Astrocyte (in vitro differentiated cells and primary cell): Measurements from ENCODE around the gene MLLT10. TPM values are rescaled to one million over a fixed set of nuclear protein-coding genes. Genes with fewer than 3 reads are reported as not detected.
A peak's percentile ranks its signal among the peaks of the same experiment; 100 is the strongest.
"Not testable (repeated sequence)": the region's sequence is repeated elsewhere in the genome, so short reads cannot be mapped to it uniquely, and the experiment has no call there.

Experiments
- DNase-seq: peaks from one replicate; pipeline ENCODE4 v3.0.0-alpha.2; 2010; ENCODE audit warnings: low read depth
- FAIRE-seq: peaks from 2 replicates; lab custom pipeline; 2011; peaks lifted over from hg19 to GRCh38; lab: Jason Lieb, UNC
- H2AFZ ChIP-seq: 2 replicates; pipeline ENCODE4 v1.6.0; 2012; ENCODE audit warnings: low read depth, low read length, inconsistent platforms
- H3K27ac ChIP-seq: 2 replicates; pipeline ENCODE4 v1.5.1; 2011; ENCODE audit warnings: low read depth, low read length, inconsistent platforms
- H3K27me3 ChIP-seq: 2 replicates; pipeline ENCODE4 v1.6.0; 2011; ENCODE audit warnings: low read length, inconsistent platforms; ENCODE audit not compliant: insufficient read depth
- H3K36me3 ChIP-seq: 2 replicates; pipeline ENCODE4 v1.5.1; 2011; ENCODE audit warnings: low read length, inconsistent platforms; ENCODE audit not compliant: insufficient read depth
- H3K4me1 ChIP-seq: 2 replicates; pipeline ENCODE4 v1.5.1; 2011; ENCODE audit warnings: low read length, inconsistent platforms; ENCODE audit not compliant: insufficient read depth
- H3K4me2 ChIP-seq: 2 replicates; pipeline ENCODE4 v1.6.0; 2012; ENCODE audit warnings: low read length, inconsistent platforms
- H3K4me3 ChIP-seq: 2 replicates; pipeline ENCODE4 v1.5.1; 2011; ENCODE audit warnings: low read depth, mild to moderate bottlenecking, low read length, inconsistent platforms; ENCODE audit not compliant: insufficient read depth
- H3K79me2 ChIP-seq: 2 replicates; pipeline ENCODE4 v1.6.0; 2012; ENCODE audit warnings: mild to moderate bottlenecking, low read length, inconsistent platforms; ENCODE audit not compliant: insufficient read depth
- H3K9ac ChIP-seq: 2 replicates; pipeline ENCODE4 v1.6.0; 2012; ENCODE audit warnings: mild to moderate bottlenecking, low read length, inconsistent platforms
- H3K9me3 ChIP-seq: 2 replicates; pipeline ENCODE4 v1.5.1; 2012; ENCODE audit warnings: low read depth, mild to moderate bottlenecking, low read length, inconsistent platforms; ENCODE audit not compliant: insufficient read depth
- H4K20me1 ChIP-seq: 2 replicates; pipeline ENCODE4 v1.6.0; 2012; ENCODE audit warnings: low read length, inconsistent platforms; ENCODE audit not compliant: insufficient read depth
- H3K27ac Mint-ChIP-seq: one replicate; pipeline ENCODE4 v1.8.0; 2021; ENCODE audit warnings: mild to moderate bottlenecking, mixed read lengths; ENCODE audit not compliant: unreplicated experiment
- H3K27me3 Mint-ChIP-seq: one replicate; pipeline ENCODE4 v1.8.0; 2021; ENCODE audit warnings: low read depth, mixed read lengths; ENCODE audit not compliant: unreplicated experiment
- H3K36me3 Mint-ChIP-seq: one replicate; pipeline ENCODE4 v1.8.0; 2021; ENCODE audit warnings: low read depth, mixed read lengths; ENCODE audit not compliant: unreplicated experiment
- H3K4me1 Mint-ChIP-seq: one replicate; pipeline ENCODE4 v1.8.0; 2021; ENCODE audit warnings: low read depth, mixed read lengths; ENCODE audit not compliant: unreplicated experiment
- H3K4me3 Mint-ChIP-seq: one replicate; pipeline ENCODE4 v1.8.0; 2021; ENCODE audit warnings: mild to moderate bottlenecking, moderate library complexity, mixed read lengths; ENCODE audit not compliant: unreplicated experiment
- H3K9me3 Mint-ChIP-seq: one replicate; pipeline ENCODE4 v1.8.0; 2021; ENCODE audit warnings: mild to moderate bottlenecking, mixed read lengths; ENCODE audit not compliant: unreplicated experiment
- CTCF ChIP-seq: IDR thresholded peaks from 2 replicates; pipeline ENCODE4 v1.5.1; 2011; ENCODE audit warnings: low read depth, mild to moderate bottlenecking, inconsistent platforms, low read length, moderate library complexity; ENCODE audit not compliant: insufficient read depth
- EZH2 ChIP-seq: IDR thresholded peaks from 2 replicates; pipeline ENCODE4 v1.6.1; 2012; ENCODE audit warnings: mild to moderate bottlenecking, low read length, inconsistent platforms; ENCODE audit not compliant: insufficient read depth
- total RNA-seq: library from RNA; stranded (reverse); gene quantifications from 2 replicates; pipeline ENCODE4 v1.2.1, GENCODE V29; 2021

Gene MLLT10
- total RNA-seq, 1 donor from 2014 or later: 46.9 TPM

GRCh38 chr10:21614000-21614399, 80.0 kb downstream of the MLLT10 start:
- Histone ChIP-seq H3K36me3 (peaks cover 15% of the 10 kb centered on the region), H3K4me3 (no peak overlapping the region), H2AFZ (no peak overlapping the region), H3K79me2 (peaks cover 45% of the 10 kb centered on the region), H3K27me3 (no peaks in the 10 kb centered on the region), H3K9me3 (no peaks in the 10 kb centered on the region), H4K20me1 (peaks cover 14% of the 10 kb centered on the region), H3K9ac (no peak overlapping the region), H3K4me2 (no peak overlapping the region), H3K27ac (no peak overlapping the region), H3K4me1 (no peaks in the 10 kb centered on the region)
- no peak for TF ChIP-seq EZH2
- no peak for TF ChIP-seq CTCF
- DNase-seq (no peak), FAIRE-seq (no peak)
- no peaks in the 10 kb centered on the region for H3K9me3 Mint-ChIP-seq
- no peaks in the 10 kb centered on the region for H3K4me1 Mint-ChIP-seq
- H3K36me3 Mint-ChIP-seq: peaks cover 2% of the 10 kb centered on the region
- H3K4me3 Mint-ChIP-seq: no peak overlapping the region
- no peaks in the 10 kb centered on the region for H3K27me3 Mint-ChIP-seq
- H3K27ac Mint-ChIP-seq: no peak overlapping the region

GRCh38 chr10:21617267-21617666, 83.2 kb downstream of the MLLT10 start:
- no peak overlapping the region for H3K9ac ChIP-seq
- H3K79me2 ChIP-seq: peaks cover 20% of the 10 kb centered on the region
- H3K27ac Mint-ChIP-seq: no peak overlapping the region
- no peak overlapping the region for H3K4me2 ChIP-seq
- peaks cover 2% of the 10 kb centered on the region for H3K36me3 Mint-ChIP-seq
- no peaks in the 10 kb centered on the region for H3K4me1 Mint-ChIP-seq
- H3K27ac ChIP-seq: no peak overlapping the region
- H3K27me3 Mint-ChIP-seq: no peaks in the 10 kb centered on the region
- DNase-seq (no peak), FAIRE-seq (no peak)
- no peaks in the 10 kb centered on the region for H3K27me3 ChIP-seq
- no peak overlapping the region for H2AFZ ChIP-seq
- H3K4me3 ChIP-seq: no peak overlapping the region
- TF ChIP-seq CTCF (no peak), EZH2 (no peak)
- H3K4me1 ChIP-seq: no peaks in the 10 kb centered on the region
- no peaks in the 10 kb centered on the region for H3K9me3 Mint-ChIP-seq
- H3K4me3 Mint-ChIP-seq: no peak overlapping the region
- H3K9me3 ChIP-seq: no peaks in the 10 kb centered on the region
- H4K20me1 ChIP-seq: peaks cover 2% of the 10 kb centered on the region
- H3K36me3 ChIP-seq: peaks cover 14% of the 10 kb centered on the region

- H3K27me3 Mint-ChIP-seq: no peaks in the 10 kb centered on the region
- Histone ChIP-seq H3K9ac (no peak overlapping the region), H4K20me1 (no peaks in the 10 kb centered on the region), H3K27me3 (no peaks in the 10 kb centered on the region), H3K4me3 (no peak overlapping the region), H3K9me3 (no peaks in the 10 kb centered on the region), H3K4me1 (no peaks in the 10 kb centered on the region), H2AFZ (no peak overlapping the region), H3K79me2 (peaks cover 8% of the 10 kb centered on the region), H3K36me3 (peaks cover 4% of the 10 kb centered on the region), H3K4me2 (no peak overlapping the region), H3K27ac (no peak overlapping the region)
- H3K36me3 Mint-ChIP-seq: peaks cover 9% of the 10 kb centered on the region
- DNase-seq (no peak), FAIRE-seq (no peak)
- peaks cover 3% of the 10 kb centered on the region for H3K4me1 Mint-ChIP-seq
- no peak for TF ChIP-seq EZH2
- TF ChIP-seq CTCF: no peak
- H3K9me3 Mint-ChIP-seq: no peaks in the 10 kb centered on the region
- H3K27ac Mint-ChIP-seq: no peak overlapping the region
- H3K4me3 Mint-ChIP-seq: no peak overlapping the region
Measured at GRCh38 chr10:21623291-21623690, 89.3 kb downstream of the MLLT10 start.

GRCh38 chr10:21624421-21624820, 90.4 kb downstream of the MLLT10 start:
- not testable (repeated sequence) for H3K27ac Mint-ChIP-seq, H3K36me3 Mint-ChIP-seq, H3K4me3 ChIP-seq, H3K4me1 Mint-ChIP-seq, DNase-seq, H3K4me1 ChIP-seq, H2AFZ ChIP-seq, H4K20me1 ChIP-seq, H3K27me3 Mint-ChIP-seq, H3K9me3 ChIP-seq, H3K79me2 ChIP-seq, H3K27me3 ChIP-seq, H3K36me3 ChIP-seq, H3K4me3 Mint-ChIP-seq, H3K27ac ChIP-seq, H3K4me2 ChIP-seq, H3K9me3 Mint-ChIP-seq, H3K9ac ChIP-seq
- peak; percentile 78 for FAIRE-seq
